Nephron (organoid): ENCODE data around the gene CEBPG.

ENCODE experiments used
- H3K27ac Mint-ChIP-seq, 3 experiments: 2 replicates each; pipeline ENCODE4 v1.8.0; 2020; ENCODE audit warnings: mixed read lengths in 3 of 3, mild to moderate bottlenecking in 2 of 3, moderate library complexity in 1 of 3
- H3K27me3 Mint-ChIP-seq: 2 replicates; pipeline ENCODE4 v1.8.0; 2021; ENCODE audit warnings: low read depth, mild to moderate bottlenecking, moderate library complexity, mixed read lengths
- H3K36me3 Mint-ChIP-seq: 2 replicates; pipeline ENCODE4 v1.8.0; 2020; ENCODE audit warnings: low read depth, mixed read lengths
- H3K4me1 Mint-ChIP-seq: 2 replicates; pipeline ENCODE4 v1.8.0; 2020; ENCODE audit warnings: mixed read lengths
- H3K4me3 Mint-ChIP-seq, 3 experiments: 2 replicates each; pipeline ENCODE4 v1.8.0; 2020; ENCODE audit warnings: mild to moderate bottlenecking in 3 of 3, mixed read lengths in 3 of 3, moderate library complexity in 2 of 3
- H3K9me3 Mint-ChIP-seq: 2 replicates; pipeline ENCODE4 v1.8.0; 2020; ENCODE audit warnings: mixed read lengths
- TF ChIP-seq, protein P1 (sequence below), 3 experiments: fragments of 200-600 bp; sonication (generic); IDR thresholded peaks; one replicate each; pipeline ENCODE4 v1.5.0; 2021; ENCODE audit warnings: antibody characterized with exemption in 3 of 3; ENCODE audit not compliant: unreplicated experiment in 3 of 3

Gene CEBPG

DNA sequence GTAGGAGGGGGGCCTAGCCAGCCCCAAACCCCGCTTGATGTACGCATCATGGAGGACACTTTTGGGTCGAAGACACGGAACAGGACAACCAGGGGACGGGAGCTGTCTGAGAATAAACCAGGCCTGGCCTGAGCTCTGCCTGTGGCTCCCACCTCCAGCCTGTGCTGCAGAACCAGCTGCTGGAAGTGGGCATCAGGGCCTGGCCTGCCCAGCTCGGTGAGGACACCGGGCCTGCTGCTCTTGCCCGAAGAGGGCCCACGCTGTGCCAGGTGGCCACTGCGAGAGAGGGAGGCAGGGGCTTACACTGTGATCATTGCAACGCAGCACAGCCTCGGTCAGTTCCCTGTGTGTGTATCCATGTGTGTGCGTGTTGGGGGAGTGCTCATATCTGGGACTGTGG, 34.6 kb downstream of the CEBPG start:
- Mint-ChIP-seq H3K4me3 (no peak overlapping the region), H3K36me3 (no peaks in the 10 kb centered on the region), H3K9me3 (no peaks in the 10 kb centered on the region), H3K27ac (no peak overlapping the region), H3K4me1 (peaks cover 15% of the 10 kb centered on the region), H3K27me3 (no peaks in the 10 kb centered on the region)
- TF ChIP-seq, protein P1, sequence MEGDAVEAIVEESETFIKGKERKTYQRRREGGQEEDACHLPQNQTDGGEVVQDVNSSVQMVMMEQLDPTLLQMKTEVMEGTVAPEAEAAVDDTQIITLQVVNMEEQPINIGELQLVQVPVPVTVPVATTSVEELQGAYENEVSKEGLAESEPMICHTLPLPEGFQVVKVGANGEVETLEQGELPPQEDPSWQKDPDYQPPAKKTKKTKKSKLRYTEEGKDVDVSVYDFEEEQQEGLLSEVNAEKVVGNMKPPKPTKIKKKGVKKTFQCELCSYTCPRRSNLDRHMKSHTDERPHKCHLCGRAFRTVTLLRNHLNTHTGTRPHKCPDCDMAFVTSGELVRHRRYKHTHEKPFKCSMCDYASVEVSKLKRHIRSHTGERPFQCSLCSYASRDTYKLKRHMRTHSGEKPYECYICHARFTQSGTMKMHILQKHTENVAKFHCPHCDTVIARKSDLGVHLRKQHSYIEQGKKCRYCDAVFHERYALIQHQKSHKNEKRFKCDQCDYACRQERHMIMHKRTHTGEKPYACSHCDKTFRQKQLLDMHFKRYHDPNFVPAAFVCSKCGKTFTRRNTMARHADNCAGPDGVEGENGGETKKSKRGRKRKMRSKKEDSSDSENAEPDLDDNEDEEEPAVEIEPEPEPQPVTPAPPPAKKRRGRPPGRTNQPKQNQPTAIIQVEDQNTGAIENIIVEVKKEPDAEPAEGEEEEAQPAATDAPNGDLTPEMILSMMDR (IDR thresholded peaks at IDR 0.05; ENCODE audit: unreplicated experiment in 3 of 3): no peak

DNA sequence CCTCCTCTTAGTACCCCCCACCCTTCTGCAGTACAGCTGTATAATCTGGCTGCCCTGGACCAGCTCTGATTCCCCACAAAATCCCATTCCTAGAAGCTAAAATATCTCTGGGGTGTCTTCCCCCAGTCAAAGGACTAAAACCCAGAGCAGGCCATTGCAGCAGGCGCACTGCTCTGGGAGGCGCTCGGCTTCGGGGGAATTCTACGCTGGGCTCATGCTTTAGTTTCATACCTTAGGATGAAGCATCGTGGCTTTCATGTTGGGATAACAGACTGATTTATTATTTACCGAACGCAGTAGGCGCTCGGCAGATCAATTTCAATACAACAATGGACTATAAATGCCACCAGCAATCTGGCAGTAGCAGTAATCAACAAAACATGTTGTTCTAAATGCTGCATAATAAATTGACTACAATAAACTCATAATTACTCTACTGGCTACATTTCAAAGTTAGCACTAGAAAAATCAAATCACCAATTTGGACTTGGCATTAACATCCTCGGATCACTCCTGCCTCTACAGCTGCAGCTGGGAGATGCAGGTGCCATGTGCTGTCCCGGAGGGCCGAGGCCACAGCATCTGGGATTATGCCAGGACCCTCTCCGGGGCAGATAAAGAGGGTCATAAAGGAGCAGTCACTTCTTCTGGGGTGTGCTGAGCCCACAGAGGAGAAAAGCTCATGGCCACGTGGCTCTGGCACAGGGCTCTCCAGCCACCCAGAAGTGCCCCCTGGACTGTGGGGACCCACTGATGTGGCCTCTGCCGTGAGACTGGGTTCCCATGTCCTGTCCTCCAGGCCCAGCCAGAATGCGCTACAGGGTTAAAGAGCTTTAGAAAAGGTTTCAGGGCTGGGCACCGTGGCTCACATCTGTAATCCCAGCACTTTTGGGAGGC, 35.3 kb downstream of the CEBPG start:
- Mint-ChIP-seq H3K4me3 (no peak overlapping the region), H3K36me3 (no peaks in the 10 kb centered on the region), H3K9me3 (no peaks in the 10 kb centered on the region), H3K27ac (no peak overlapping the region), H3K27me3 (no peaks in the 10 kb centered on the region), H3K4me1 (peaks cover 15% of the 10 kb centered on the region)
- TF ChIP-seq, protein P1 (IDR thresholded peaks at IDR 0.05; ENCODE audit: unreplicated experiment in 3 of 3): no peak

DNA sequence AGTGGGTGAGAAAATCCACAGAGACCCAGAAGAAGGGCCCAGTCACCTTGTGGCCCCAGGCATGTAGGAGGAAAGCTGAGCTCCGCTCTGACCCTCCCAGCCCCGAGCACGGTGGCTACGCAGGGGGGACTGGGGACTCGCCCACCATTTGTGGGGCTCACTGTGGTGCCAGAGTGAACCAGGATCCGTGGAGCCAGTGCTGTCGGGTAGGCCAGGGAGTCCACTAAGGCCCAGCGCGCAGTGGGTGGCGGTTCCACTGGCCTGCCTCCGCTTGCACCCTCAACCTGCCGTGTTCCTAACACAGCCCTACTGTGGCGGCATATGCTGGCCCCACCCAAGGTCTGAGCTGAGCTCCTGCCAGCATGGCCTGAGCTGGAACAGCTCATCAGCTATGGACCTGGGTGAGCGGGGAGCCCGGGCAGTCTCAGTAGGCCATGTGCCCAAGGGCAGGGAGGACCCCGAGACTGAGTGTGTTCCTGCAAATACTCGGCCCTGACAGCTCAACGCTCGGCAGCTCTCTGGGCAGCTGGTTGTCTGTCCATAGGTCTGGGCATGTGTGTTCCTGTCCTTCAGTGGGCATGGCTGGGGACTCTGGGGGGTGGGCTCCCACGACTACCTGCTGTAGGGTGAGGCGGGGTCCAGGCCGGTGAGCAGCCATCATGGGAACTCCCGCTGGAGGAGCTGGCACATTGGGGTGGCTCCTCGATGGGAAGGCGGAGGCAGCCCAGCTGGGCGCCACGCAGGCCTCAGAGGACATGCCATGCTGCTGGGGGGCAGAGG, 36.6 kb downstream of the CEBPG start:
- H3K9me3 Mint-ChIP-seq: no peaks in the 10 kb centered on the region
- TF ChIP-seq, protein P1 (IDR thresholded peaks at IDR 0.05; ENCODE audit: unreplicated experiment in 3 of 3): no peak
- H3K36me3 Mint-ChIP-seq: no peaks in the 10 kb centered on the region
- H3K4me3 Mint-ChIP-seq: no peak overlapping the region
- peaks cover 4% of the 10 kb centered on the region for H3K4me1 Mint-ChIP-seq
- peaks cover 1% of the 10 kb centered on the region for H3K27me3 Mint-ChIP-seq
- H3K27ac Mint-ChIP-seq: no peak overlapping the region

DNA sequence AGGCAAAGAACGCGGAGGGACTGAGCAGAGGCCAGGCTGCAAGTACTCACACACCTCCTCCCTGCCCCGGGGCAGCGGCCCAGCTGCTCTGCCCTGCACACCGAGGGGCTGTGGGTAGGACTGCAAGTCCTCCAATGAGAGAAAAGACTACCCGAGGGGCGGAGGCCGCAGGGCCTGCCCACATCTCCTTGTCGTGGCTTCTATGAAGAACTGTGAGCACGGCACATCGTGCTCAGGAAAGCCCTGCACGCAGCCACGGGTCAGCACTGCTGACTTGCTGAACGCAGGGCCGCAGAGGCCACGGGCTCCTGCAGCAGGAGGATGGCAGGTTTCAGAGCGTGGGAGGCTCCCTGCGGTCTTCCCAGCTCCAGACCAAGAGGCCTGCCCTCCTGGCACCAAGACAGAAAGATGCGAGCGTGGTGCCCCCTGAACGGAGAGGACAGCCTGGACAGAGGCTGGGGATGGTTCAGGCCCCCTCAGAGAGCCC, 37.4 kb downstream of the CEBPG start:
- Mint-ChIP-seq H3K4me1 (no peaks in the 10 kb centered on the region), H3K4me3 (no peak overlapping the region), H3K27me3 (peaks cover 3% of the 10 kb centered on the region), H3K27ac (peak overlapping the region in 1 of 3 experiments; percentile 65), H3K36me3 (no peaks in the 10 kb centered on the region), H3K9me3 (no peaks in the 10 kb centered on the region)
- TF ChIP-seq, protein P1 (IDR thresholded peaks at IDR 0.05; ENCODE audit: unreplicated experiment in 3 of 3): no peak

DNA sequence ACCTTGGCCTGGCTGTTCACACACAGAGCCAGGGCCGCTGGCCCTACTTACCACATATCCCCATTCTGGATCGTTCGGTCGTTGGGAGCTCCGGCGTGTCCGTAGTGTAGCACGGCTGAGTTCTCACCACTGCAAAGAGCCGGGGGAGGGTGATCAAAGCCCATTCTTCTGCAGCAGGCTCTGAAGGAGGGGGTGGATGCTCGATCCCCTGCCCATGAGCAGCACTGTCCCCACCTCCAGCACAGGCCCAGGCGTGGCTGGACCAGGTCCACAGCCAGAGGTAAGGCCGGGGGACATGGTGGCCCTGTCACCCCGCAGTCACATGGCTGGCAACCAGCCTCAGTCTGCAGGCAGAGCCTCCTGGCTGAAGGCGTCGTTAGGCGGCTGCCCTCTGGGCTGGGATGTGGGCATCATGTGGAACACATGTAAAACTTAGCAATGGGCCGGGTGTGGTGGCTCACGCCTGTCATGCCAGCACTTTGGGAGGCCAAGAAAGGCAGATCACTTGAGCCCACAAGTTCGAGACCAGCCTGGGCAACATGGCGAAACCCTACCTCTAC, 38.2 kb downstream of the CEBPG start:
- H3K27ac Mint-ChIP-seq: no peak overlapping the region
- H3K9me3 Mint-ChIP-seq: no peaks in the 10 kb centered on the region
- H3K4me1 Mint-ChIP-seq: peaks cover 5% of the 10 kb centered on the region
- TF ChIP-seq, protein P1 (IDR thresholded peaks at IDR 0.05; ENCODE audit: unreplicated experiment in 3 of 3): no peak
- H3K4me3 Mint-ChIP-seq: no peak overlapping the region
- peaks cover 3% of the 10 kb centered on the region for H3K27me3 Mint-ChIP-seq
- no peaks in the 10 kb centered on the region for H3K36me3 Mint-ChIP-seq
